ENCODE results near the gene ACP6. TPM values are rescaled to one million over a fixed set of nuclear protein-coding genes. Genes with fewer than 3 reads are reported as not detected.

ACP6 gene
- total and polyA plus RNA-seq, 2 of the 13 experiments (the other 11 are each of a cell fraction or from before 2014, with no cell fraction given): 18.1 to 33.7 TPM

DNA sequence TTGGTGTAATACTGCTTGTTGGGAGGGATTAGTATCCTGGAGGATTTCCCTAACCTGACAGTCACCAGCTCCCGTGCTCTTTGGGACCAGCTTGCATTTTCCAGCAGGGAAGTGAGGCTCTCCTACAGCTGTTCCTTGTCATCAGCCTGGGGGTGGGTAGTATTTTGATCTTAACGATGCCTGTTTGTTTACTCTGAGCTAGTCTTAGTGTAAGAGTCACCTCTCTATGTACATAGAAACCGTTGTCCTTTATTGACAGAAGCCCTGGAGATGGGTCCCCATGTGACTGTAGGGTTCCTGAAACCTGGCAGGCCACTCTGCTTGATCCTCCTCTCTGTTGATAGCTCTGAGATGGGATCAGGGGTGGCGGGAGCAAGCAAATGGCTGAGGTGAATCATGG, 58.0 kb downstream of the ACP6 start (continued):
- no peak for TF ChIP-seq ZNF607 (CRISPR knock-in tag; IDR thresholded peaks at IDR 0.05; ENCODE audit: borderline replicate concordance)
- TF ChIP-seq BORCS8-MEF2B (CRISPR knock-in tag; IDR thresholded peaks at IDR 0.05): no peak
- no peak for TF ChIP-seq SMARCC2 (IDR thresholded peaks at IDR 0.05)
- peak; percentile 64; the same call in 1 of the 2 replicates for TF ChIP-seq ERF (CRISPR knock-in tag; IDR thresholded peaks at IDR 0.05)
- 0 out of 2 replicates have a peak, but pooled peaks have one; percentile 21 for TF ChIP-seq KMT2B (CRISPR knock-in tag; IDR thresholded peaks at IDR 0.05)
- TF ChIP-seq FOXK1 (CRISPR knock-in tag; IDR thresholded peaks at IDR 0.05; ENCODE audit: borderline replicate concordance, low read depth): peak; percentile 82; the same call in 1 of the 2 replicates
- no peak for TF ChIP-seq BATF2 (CRISPR knock-in tag; IDR thresholded peaks at IDR 0.05)
- no peak for TF ChIP-seq ZNF207 (IDR thresholded peaks at IDR 0.05; ENCODE audit: borderline replicate concordance)
- TF ChIP-seq ZNF776 (CRISPR knock-in tag; IDR thresholded peaks at IDR 0.05): no peak
- 0 out of 2 replicates have a peak, but pooled peaks have one; percentile 15 for TF ChIP-seq CREB1 (IDR thresholded peaks at IDR 0.05)
- peak; percentile 57; the same call in 1 of the 2 replicates for TF ChIP-seq CREB1 (CRISPR knock-in tag; IDR thresholded peaks at IDR 0.05)
- TF ChIP-seq ZNF138 (CRISPR knock-in tag; IDR thresholded peaks at IDR 0.05; ENCODE audit: low read depth): no peak
- TF ChIP-seq ZNF256 (CRISPR knock-in tag; conservative IDR thresholded peaks at IDR 0.05): no peak
- TF ChIP-seq ZBTB43 (CRISPR knock-in tag; conservative IDR thresholded peaks at IDR 0.05): no peak
- no peak for TF ChIP-seq ZNF777 (CRISPR knock-in tag; IDR thresholded peaks at IDR 0.05)
- peak; percentile 61; the same call in 1 of the 2 replicates for TF ChIP-seq THAP11 (CRISPR knock-in tag; IDR thresholded peaks at IDR 0.05)
- TF ChIP-seq ZNF737 (CRISPR knock-in tag; IDR thresholded peaks at IDR 0.05; ENCODE audit: borderline replicate concordance): no peak
- TF ChIP-seq FOXJ3 (CRISPR knock-in tag; IDR thresholded peaks at IDR 0.05; ENCODE audit: borderline replicate concordance): peak; percentile 75; the same call in 1 of the 2 replicates
- TF ChIP-seq SIX4 (CRISPR knock-in tag; IDR thresholded peaks at IDR 0.05): 0 out of 2 replicates have a peak, but pooled peaks have one; percentile 19
- TF ChIP-seq ZNF350 (CRISPR knock-in tag; IDR thresholded peaks at IDR 0.05; ENCODE audit: borderline replicate concordance, low read depth): no peak
- TF ChIP-seq ZNF639 (CRISPR knock-in tag; conservative IDR thresholded peaks at IDR 0.05): no peak
- no peak for TF ChIP-seq HDAC6 (IDR thresholded peaks at IDR 0.05; ENCODE audit: low read depth, low read length)
- no peak for TF ChIP-seq ZBTB46 (CRISPR knock-in tag; IDR thresholded peaks at IDR 0.05; ENCODE audit: borderline replicate concordance)
- no peak for TF ChIP-seq ZNF770 (CRISPR knock-in tag; IDR thresholded peaks at IDR 0.05)
